Fibroblast of mammary gland (primary cell): ENCODE results near the gene ELAVL1.

ENCODE experiments used
- DNase-seq: peaks from one replicate; pipeline ENCODE4 v3.0.0-alpha.2; 2010; ENCODE audit warnings: low read depth
- H3K4me3 ChIP-seq: 2 replicates; pipeline ENCODE4 v1.5.1; 2011; ENCODE audit warnings: low read depth, mild to moderate bottlenecking, low read length, moderate library complexity; ENCODE audit not compliant: control insufficient read depth
- TF ChIP-seq, protein P1 (sequence below): conservative IDR thresholded peaks from 2 replicates; pipeline ENCODE4 v1.5.1; 2011; ENCODE audit warnings: low read depth, low read length, inconsistent platforms; ENCODE audit not compliant: control insufficient read depth, insufficient read depth

Gene ELAVL1

DNA sequence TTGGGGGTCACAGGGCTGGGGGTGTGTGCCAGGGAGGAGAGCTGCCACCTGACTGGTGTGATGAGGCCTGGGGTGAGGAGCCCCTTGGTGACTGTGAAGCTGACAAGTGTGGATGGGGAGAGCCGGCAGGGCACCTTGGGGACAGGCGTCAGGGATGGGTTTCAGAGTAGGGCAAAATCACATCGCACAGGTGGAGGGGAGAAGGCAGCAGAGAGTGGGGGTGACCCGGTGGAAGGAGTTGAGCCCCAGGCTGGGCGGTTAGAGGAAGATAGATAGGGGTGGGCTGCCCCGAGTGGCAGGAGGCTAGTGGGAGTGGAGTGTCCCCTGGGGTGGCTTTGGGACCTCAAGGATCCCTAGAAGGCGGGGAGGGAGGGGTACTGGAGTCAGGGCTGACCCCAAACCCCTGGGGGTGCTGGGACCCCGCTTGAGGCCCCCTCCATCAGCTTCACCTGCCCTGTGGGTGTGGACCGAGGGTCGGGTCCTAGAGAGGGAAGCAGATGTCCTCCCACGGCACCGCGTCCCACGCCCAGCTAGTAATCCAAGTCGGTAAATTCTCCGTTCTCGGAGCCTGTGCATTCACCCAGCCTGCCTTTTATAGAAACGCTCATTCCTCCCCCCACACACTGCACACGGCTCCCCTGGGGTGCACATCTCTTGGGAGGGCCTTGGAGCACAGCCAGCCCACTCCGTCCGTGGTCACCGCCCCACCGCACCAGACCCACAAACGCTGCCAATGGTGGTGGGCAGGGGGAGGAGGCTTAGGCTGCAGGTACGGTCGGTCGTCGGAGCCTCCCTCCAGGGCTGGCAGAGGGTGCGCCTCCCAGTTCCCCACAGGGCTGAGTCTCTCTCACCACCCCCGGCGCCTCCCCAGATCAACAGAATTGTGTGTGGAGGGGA is 81.9 kb downstream of the ELAVL1 start:
- DNase-seq, result no peak
- TF ChIP-seq, protein P1, sequence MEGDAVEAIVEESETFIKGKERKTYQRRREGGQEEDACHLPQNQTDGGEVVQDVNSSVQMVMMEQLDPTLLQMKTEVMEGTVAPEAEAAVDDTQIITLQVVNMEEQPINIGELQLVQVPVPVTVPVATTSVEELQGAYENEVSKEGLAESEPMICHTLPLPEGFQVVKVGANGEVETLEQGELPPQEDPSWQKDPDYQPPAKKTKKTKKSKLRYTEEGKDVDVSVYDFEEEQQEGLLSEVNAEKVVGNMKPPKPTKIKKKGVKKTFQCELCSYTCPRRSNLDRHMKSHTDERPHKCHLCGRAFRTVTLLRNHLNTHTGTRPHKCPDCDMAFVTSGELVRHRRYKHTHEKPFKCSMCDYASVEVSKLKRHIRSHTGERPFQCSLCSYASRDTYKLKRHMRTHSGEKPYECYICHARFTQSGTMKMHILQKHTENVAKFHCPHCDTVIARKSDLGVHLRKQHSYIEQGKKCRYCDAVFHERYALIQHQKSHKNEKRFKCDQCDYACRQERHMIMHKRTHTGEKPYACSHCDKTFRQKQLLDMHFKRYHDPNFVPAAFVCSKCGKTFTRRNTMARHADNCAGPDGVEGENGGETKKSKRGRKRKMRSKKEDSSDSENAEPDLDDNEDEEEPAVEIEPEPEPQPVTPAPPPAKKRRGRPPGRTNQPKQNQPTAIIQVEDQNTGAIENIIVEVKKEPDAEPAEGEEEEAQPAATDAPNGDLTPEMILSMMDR, result no peak
- no peak overlapping the region for H3K4me3 ChIP-seq

DNA sequence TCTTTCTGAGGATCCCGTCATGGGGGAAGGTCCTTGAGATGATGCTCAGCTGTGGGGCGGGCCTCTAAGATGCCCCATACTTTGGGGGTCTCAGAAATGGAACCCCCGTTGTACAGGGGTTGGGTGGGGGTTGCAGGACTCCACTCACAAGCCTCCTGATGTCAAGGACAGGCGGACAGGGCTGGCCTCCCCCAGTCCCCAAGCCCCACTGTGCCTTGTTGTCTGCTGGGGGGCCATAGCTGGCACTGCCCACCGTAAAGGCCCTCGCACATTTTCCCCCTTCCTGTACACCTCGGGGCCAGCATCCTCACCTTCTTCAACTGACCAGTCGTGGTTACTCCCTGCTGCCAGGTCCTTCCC is 82.6 kb downstream of the ELAVL1 start:
- DNase-seq, result no peak
- H3K4me3 ChIP-seq, result no peak overlapping the region
- TF ChIP-seq, protein P1, result no peak

DNA sequence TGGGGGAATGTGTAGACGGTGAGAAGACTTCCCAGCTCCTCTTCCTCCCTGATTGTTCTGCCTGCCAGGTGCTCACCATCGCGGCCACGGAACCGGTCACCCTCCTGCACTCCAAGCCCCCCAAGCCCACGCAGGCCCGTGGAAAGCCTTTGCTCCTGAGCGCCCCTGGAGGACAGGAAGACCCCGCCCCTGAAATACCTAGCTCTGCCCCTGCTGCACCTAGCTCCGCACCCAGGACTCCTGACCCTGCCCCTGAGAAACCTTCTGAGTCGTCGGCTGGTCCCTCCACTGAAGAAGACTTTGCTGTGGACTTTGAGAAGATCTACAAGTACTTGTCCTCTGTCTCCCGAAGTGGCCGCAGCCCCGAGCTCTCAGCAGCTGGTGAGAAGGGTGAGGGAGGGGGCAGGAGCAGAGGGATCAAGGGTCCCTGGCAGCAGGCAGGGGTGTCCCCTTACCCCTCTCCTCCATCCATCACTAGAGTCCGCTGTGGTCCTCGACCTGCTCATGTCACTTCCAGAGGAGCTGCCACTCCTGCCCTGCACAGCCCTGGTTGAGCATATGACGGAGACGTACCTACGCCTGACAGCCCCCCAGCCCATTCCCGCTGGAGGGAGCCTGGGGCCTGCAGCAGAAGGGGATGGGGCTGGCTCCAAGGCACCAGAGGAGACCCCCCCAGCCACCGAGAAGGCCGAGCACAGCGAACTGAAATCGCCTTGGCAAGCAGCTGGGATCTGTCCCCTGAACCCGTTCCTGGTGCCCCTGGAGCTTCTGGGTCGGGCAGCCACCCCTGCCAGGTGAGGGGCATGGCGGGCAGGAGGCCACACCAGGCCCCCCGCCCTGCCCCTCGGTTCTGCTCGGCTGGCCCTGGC is 83.2 kb downstream of the ELAVL1 start:
- DNase-seq, result no peak
- TF ChIP-seq, protein P1, result no peak
- H3K4me3 ChIP-seq, result peak overlapping the region; percentile 64

DNA sequence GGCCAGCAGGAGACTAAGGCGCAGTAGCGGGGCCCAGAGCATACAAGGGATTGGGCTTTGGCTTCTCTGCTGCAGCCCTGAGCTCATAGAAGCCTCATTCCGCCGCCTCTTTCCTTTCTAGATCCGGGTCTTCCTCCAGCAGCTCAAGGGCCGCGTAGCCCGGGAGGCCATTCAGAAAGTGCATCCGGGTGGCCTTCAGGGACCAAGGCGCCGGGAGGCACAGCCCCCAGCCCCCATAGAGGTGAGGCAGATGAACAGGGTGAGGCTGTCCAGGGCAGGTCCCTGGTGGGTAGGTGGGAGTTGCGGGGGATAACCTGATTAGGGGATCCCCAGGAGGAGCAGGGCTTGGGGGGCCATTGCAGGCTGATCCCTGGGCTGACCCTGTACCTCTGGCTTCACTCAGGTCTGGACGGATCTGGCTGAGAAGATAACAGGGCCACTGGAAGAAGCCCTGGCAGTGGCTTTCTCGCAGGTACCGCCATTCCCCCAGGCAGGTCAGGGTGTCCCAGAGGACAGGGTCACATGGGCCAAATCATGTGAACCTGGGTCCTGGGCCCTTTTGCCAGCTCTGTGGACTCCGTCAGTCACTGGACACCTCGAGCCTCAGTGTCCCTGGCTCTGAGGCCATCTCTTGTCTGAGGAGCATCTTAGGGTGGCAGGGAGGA is 84.0 kb downstream of the ELAVL1 start:
- H3K4me3 ChIP-seq, result peak overlapping the region; percentile 64
- no peak for DNase-seq
- TF ChIP-seq, protein P1, result no peak

DNA sequence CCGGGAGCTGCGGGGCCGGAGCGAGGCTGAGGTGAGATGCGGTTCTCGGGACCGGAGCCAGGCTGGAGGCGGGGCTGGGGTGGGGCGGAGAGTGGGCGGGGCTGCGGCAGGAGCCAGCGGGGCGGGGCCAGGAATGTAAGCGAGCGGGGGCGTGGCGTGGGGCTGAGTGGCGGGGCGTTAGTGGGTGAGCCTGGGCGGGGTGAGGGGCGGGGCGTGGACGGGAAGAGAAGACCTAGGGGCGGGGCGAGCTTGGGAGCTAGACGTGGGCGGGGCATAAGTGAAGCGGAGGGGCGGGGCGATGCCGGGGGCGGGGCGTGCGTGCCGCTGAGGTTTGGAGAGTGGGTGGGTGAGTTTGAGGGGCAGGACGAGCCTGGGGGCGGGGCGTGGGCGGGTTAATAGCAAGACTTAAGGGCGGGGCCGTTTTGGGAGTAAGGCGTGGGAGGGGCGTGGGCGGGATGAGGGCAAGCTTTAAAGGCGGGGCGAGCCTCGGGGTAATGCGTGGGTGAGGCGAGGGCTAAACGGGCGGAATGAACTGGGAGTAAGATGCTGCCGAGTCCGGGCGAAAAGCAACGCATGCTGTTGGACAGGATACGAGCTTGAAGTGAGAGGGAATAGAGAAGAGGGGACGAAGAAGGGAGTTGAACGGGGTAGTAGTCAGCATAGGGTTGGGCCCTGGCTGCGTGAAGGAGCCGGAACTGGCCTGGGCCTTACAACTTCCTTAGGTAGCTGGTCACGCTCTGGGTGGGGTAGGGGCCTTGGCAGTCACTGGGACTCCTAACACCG is 84.7 kb downstream of the ELAVL1 start:
- DNase-seq, result peak; percentile 94
- H3K4me3 ChIP-seq, result peak overlapping the region; percentile 64
- TF ChIP-seq, protein P1, result no peak
